ENCODE data around the gene STIL.
A peak's percentile ranks its signal among the peaks of the same experiment; 100 is the strongest.

The STIL gene

GRCh38 chr1:47231301-47232186 lies 82.4 kb downstream of the STIL start:
- ATAC-seq (peak; percentile 64), DNase-seq (peak; percentile 48 to 64)
- H3K27me3 Mint-ChIP-seq, result no peaks in the 10 kb centered on the region

GRCh38 chr1:47230692-47231300 lies 83.2 kb downstream of the STIL start:
- peak overlapping the region; percentile 10 to 74 for H3K27ac Mint-ChIP-seq
- peak; percentile 42 for ATAC-seq
- H3K27me3 Mint-ChIP-seq, result no peaks in the 10 kb centered on the region
- H3K9me3 Mint-ChIP-seq, result no peaks in the 10 kb centered on the region
- H3K4me3 Mint-ChIP-seq, result peak overlapping the region; percentile 86 to 93
- H3K4me1 Mint-ChIP-seq, result peaks cover 42% of the 10 kb centered on the region
- DNase-seq, result peak; percentile 29 to 38

More at GRCh38 chr1:47231301-47232186, 82.4 kb downstream of the STIL start:
- Mint-ChIP-seq H3K27ac (peak overlapping the region; percentile 88 to 94), H3K9me3 (no peaks in the 10 kb centered on the region), H3K4me1 (peaks cover 38% of the 10 kb centered on the region), H3K4me3 (peak overlapping the region; percentile 86 to 93)

DNA sequence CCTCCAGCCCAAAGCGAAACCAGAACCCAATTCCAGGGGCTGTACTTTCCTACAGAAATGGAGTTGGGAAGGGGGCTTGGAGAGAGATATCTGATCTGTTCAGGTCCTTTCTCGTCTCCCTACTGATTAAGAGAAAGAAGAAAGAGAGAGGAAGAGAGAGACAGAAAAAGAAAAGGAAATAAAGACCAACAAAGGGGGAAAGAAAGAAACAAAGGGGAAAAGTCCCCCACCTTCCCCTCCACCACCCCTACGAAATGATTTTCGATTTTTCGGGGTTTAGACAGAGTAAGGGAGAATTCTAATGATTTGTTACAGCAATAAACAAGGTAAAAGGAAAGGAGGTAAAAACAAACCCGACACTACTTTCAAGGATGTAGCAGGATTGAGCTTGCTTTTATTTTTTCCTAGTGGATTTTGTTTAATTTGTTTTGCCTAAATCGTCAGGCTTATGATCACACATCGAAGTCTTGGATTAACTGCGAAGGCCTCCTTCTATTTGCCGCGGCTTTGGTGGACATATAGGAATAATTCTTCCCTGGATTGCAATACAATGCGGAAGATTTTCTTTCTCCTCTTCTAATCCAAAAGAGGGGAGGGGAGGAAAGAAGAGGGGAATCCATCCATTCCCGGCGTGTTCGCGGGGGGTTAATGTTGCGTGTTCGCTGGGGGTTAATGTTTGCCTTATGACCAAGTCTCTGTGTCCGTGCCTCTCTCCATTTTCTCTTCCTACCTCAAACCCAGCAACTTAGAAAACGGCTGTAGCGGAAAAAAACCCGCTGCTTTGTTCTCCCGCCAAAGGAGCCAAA lies 83.9 kb downstream of the STIL start:
- Mint-ChIP-seq H3K27ac (no peak overlapping the region), H3K27me3 (no peaks in the 10 kb centered on the region), H3K4me1 (peaks cover 45% of the 10 kb centered on the region), H3K4me3 (peak overlapping the region; percentile 38 to 93), H3K9me3 (no peaks in the 10 kb centered on the region)
- no peak for DNase-seq
- ATAC-seq, result no peak

GRCh38 chr1:47229031-47229885 lies 84.7 kb downstream of the STIL start:
- Mint-ChIP-seq H3K4me1 (peaks cover 45% of the 10 kb centered on the region), H3K4me3 (peak overlapping the region in 1 of 2 donors; percentile 10), H3K27ac (no peak overlapping the region), H3K27me3 (no peaks in the 10 kb centered on the region), H3K9me3 (no peaks in the 10 kb centered on the region)
- no peak for ATAC-seq
- DNase-seq, result no peak

GRCh38 chr1:47228644-47229030 lies 85.3 kb downstream of the STIL start:
- Mint-ChIP-seq H3K27ac (no peak overlapping the region), H3K27me3 (no peaks in the 10 kb centered on the region)

DNA sequence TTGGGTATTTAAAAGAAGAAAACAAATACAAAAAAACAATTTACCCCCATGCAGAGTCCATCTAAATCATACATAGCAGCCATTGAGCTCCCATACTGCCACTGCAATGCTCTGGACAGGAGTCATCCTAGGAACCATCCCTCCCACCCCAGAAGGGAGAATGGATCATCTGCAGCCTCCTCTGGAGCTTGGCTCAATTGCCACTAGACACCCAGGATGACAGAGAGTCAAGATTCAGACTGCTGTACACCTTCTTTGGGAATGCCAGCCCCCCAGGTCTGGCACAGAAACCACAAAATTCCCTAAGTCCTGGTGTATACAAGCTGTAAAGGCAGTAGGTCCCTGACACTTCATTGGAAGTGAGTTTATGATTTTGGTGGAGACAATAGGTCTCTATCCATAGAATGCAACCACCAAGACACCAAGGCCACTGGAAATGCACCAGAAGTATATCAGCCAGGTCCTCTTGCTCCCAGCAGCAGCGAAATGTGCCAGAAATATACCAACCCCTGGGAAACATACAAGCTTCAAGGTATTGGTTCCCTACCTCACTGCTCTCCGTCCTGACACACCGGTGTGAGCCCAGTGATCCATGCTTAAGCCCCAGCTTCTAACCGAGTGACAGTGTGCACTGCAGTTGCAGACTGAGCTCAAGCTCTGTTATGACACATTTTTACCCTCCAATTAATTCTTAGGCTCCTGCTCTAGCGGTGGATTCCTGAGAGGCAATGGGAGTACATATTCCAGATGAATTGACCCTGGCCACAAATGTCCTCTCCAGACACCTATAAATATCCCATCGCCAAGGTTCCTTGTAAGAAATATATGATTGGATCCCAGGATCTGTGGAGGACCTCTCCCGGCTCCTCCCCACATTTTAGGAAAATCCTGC lies 86.4 kb downstream of the STIL start:
- Mint-ChIP-seq H3K27me3 (no peaks in the 10 kb centered on the region), H3K4me3 (no peak overlapping the region), H3K4me1 (peaks cover 43% of the 10 kb centered on the region), H3K27ac (no peak overlapping the region), H3K9me3 (no peaks in the 10 kb centered on the region)
- ATAC-seq (no peak), DNase-seq (no peak)

More at GRCh38 chr1:47228644-47229030, 85.3 kb downstream of the STIL start:
- Mint-ChIP-seq H3K4me3 (no peak overlapping the region), H3K9me3 (no peaks in the 10 kb centered on the region), H3K4me1 (peaks cover 45% of the 10 kb centered on the region)
- DNase-seq (no peak), ATAC-seq (no peak)

- DNase-seq (no peak), ATAC-seq (no peak)
- peaks cover 37% of the 10 kb centered on the region for H3K4me1 Mint-ChIP-seq
- no peaks in the 10 kb centered on the region for H3K9me3 Mint-ChIP-seq
- no peaks in the 10 kb centered on the region for H3K27me3 Mint-ChIP-seq
- H3K27ac Mint-ChIP-seq, result peak overlapping the region in 1 of 2 donors; percentile 57
- H3K4me3 Mint-ChIP-seq, result no peak overlapping the region
These were observed 87.1 kb downstream of the STIL start for GRCh38 chr1:47226839-47227215.

DNA sequence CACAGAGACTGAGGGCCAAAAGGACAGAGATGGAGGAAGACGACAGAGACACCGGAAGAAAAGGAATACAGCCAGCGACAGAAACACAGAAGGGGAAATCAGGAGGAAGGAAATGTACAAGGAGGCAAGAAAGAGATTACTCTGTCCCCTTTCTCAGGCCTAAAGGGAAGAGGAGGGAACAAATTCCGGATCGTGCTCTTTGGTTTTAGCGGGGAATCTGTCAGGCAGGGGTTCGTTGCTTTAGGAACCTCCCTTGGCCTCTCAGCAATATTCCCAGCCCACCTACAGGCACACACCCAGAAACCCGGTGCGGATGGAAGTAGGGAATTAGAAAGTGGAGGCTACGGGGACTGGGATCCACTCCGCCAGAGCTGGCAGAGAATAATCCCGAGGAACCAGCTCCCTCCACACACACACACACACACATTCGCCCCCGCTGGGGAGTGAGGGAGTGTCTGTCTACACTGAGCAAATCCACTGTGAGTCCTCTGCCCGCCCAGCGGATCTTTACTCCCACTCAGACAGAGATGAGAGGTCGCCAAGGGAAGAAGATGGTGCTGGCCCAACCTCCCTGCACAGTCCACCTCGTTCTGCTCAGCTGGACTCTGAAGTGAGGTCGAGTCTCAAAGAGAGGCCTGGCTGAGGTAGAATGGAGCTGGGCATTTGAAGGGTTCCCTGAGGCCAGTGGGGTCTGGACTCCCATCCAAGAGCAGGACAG lies 87.7 kb downstream of the STIL start:
- Mint-ChIP-seq H3K9me3 (no peaks in the 10 kb centered on the region), H3K27ac (no peak overlapping the region), H3K27me3 (no peaks in the 10 kb centered on the region), H3K4me1 (peaks cover 32% of the 10 kb centered on the region), H3K4me3 (peak overlapping the region; percentile 7 to 44)
- DNase-seq, result no peak
- no peak for ATAC-seq

- peak; percentile 35 for ATAC-seq
- H3K27ac Mint-ChIP-seq, result no peak overlapping the region
- H3K4me3 Mint-ChIP-seq, result peak overlapping the region; percentile 7 to 44
- no peaks in the 10 kb centered on the region for H3K9me3 Mint-ChIP-seq
- peaks cover 24% of the 10 kb centered on the region for H3K4me1 Mint-ChIP-seq
- no peaks in the 10 kb centered on the region for H3K27me3 Mint-ChIP-seq
- no peak for DNase-seq
These were observed 88.4 kb downstream of the STIL start for GRCh38 chr1:47225430-47226100.

DNA sequence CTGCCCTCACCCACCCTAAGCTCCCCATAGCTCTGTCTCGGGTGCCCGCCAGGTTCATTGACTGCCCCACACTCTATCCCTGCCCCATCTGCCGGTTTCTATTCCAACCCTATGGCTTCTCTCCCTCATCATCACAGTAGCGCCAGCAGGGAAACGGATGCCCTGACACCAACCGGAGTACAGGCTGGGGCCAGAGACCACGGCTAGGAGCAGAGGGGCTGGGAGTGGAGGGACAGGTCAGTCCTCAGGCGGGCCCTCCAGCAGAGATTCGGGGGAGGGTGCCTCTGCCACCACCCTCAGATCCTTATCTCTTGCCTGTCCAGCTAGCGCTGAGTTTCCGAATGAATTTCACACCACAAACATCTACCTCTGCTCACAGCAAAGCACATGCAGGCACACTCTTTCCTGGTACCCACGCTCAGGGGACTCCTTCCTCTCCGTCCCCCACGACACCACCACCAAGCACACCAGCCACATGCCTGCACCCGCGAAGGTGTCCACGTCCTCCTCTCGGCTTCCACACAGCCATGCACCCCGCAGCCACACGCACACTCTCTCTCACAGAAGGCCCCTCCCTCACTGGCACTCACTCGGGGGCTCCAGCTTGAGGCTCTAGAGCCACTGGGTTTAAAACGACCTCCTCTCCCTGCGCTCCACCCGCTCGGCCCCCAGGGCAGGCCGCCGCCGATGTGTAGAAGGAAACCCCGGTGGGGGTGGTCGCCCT lies 89.1 kb downstream of the STIL start:
- Mint-ChIP-seq H3K27ac (no peak overlapping the region), H3K9me3 (no peaks in the 10 kb centered on the region), H3K4me3 (no peak overlapping the region), H3K4me1 (peaks cover 17% of the 10 kb centered on the region), H3K27me3 (no peaks in the 10 kb centered on the region)
- DNase-seq, result no peak
- ATAC-seq, result peak; percentile 18

GRCh38 chr1:47223921-47224675 lies 89.8 kb downstream of the STIL start:
- peaks cover 10% of the 10 kb centered on the region for H3K4me1 Mint-ChIP-seq

More at GRCh38 chr1:47223921-47224675, 89.8 kb downstream of the STIL start:
- H3K27me3 Mint-ChIP-seq, result no peaks in the 10 kb centered on the region
- no peaks in the 10 kb centered on the region for H3K9me3 Mint-ChIP-seq
- no peak overlapping the region for H3K27ac Mint-ChIP-seq
- DNase-seq (no peak), ATAC-seq (no peak)
- H3K4me3 Mint-ChIP-seq, result no peak overlapping the region
